Stomach (tissue), 4 donors: Measurements from ENCODE around the gene TIGD6.

Source experiments
- EP300 ChIP-seq: sonication (generic); formaldehyde crosslinking; IDR thresholded peaks from one replicate; pipeline ENCODE4 v1.6.1; 2017; ENCODE audit warnings: antibody characterized with exemption
- POLR2A ChIP-seq, 4 donors: fragments of 450-650 bp; IDR thresholded peaks; one replicate each; pipeline ENCODE4 v1.6.1; 2016; ENCODE audit warnings: antibody characterized with exemption in 4 of 4, control low read depth in 2 of 4, mild to moderate bottlenecking in 1 of 4, moderate library complexity in 1 of 4
- POLR2AphosphoS5 ChIP-seq, 3 donors: sonication (generic); formaldehyde crosslinking; IDR thresholded peaks; one replicate each; pipeline ENCODE4 v1.6.1; 2016; ENCODE audit warnings: antibody characterized with exemption in 3 of 3
- TF ChIP-seq, protein P1 (sequence below), 7 experiments: fragments of 450-650 bp in 4 of 7; fragments of 200-600 bp in 3 of 7; sonication (generic) in 3 of 7; IDR thresholded peaks; one replicate each; pipeline ENCODE4 v1.5.1; 2016 to 2019; ENCODE audit warnings: antibody characterized with exemption in 7 of 7, control low read depth in 2 of 7, mild to moderate bottlenecking in 1 of 7

DNA sequence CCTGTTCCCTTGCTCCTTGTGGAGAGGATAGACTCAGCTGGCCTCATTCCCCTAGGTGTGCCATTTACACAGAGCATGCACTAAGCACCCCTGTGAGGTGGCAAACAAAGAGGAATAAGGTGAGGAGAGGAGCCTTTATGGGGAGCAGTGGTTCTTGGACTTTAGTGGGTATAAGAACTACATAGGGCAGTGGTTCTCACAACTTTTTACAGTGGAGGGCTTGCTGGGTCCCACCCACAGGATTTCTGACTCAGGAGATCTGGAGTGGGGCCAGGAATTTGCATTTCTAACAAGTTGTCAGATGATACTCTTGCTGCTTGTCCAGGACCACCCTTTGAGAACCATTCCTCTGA is 43.9 kb upstream of the TIGD6 start:
- TF ChIP-seq, protein P1, sequence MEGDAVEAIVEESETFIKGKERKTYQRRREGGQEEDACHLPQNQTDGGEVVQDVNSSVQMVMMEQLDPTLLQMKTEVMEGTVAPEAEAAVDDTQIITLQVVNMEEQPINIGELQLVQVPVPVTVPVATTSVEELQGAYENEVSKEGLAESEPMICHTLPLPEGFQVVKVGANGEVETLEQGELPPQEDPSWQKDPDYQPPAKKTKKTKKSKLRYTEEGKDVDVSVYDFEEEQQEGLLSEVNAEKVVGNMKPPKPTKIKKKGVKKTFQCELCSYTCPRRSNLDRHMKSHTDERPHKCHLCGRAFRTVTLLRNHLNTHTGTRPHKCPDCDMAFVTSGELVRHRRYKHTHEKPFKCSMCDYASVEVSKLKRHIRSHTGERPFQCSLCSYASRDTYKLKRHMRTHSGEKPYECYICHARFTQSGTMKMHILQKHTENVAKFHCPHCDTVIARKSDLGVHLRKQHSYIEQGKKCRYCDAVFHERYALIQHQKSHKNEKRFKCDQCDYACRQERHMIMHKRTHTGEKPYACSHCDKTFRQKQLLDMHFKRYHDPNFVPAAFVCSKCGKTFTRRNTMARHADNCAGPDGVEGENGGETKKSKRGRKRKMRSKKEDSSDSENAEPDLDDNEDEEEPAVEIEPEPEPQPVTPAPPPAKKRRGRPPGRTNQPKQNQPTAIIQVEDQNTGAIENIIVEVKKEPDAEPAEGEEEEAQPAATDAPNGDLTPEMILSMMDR (IDR thresholded peaks at IDR 0.05) = no peak
- TF ChIP-seq POLR2A (IDR thresholded peaks at IDR 0.05) = no peak
- TF ChIP-seq EP300 = no peak
- no peak for TF ChIP-seq POLR2AphosphoS5 (IDR thresholded peaks at IDR 0.05)
